RWPE2 (cell line): Measurements from ENCODE around the gene RICTOR.

Source experiments
- ATAC-seq: fragments of 200-7000 bp; cut with Tn5 transposase; 3 replicates; pipeline ENCODE4 v1.9.1; 2021; ENCODE audit warnings: low read depth
- DNase-seq: peaks from one replicate; pipeline ENCODE4 v3.0.0-alpha.2; 2020; ENCODE audit warnings: low spot score
- H3K27ac ChIP-seq: fragments of 450-650 bp; 2 replicates; pipeline ENCODE4 v1.5.1; 2017; ENCODE audit warnings: mild to moderate bottlenecking; ENCODE audit not compliant: poor library complexity, severe bottlenecking
- H3K27me3 ChIP-seq: fragments of 250-450 bp; sonication (Bioruptor Pico); 2 replicates; pipeline ENCODE4 v1.5.1; 2021; ENCODE audit warnings: mild to moderate bottlenecking, moderate library complexity; ENCODE audit not compliant: insufficient read depth, poor library complexity, severe bottlenecking
- H3K36me3 ChIP-seq: fragments of 250-450 bp; sonication (Bioruptor Pico); 2 replicates; pipeline ENCODE4 v1.5.1; 2020; ENCODE audit warnings: low read depth, mild to moderate bottlenecking, moderate library complexity
- H3K4me1 ChIP-seq: fragments of 250-450 bp; sonication (Bioruptor Pico); 2 replicates; pipeline ENCODE4 v1.5.1; 2021; ENCODE audit warnings: mild to moderate bottlenecking, moderate library complexity; ENCODE audit not compliant: insufficient read depth, poor library complexity, severe bottlenecking
- H3K4me3 ChIP-seq: fragments of 250-450 bp; sonication (Bioruptor Pico); 2 replicates; pipeline ENCODE4 v1.5.1; 2021; ENCODE audit warnings: mild to moderate bottlenecking, moderate library complexity; ENCODE audit not compliant: severe bottlenecking
- H3K9me3 ChIP-seq: fragments of 250-450 bp; sonication (Bioruptor Pico); 2 replicates; pipeline ENCODE4 v1.5.1; 2021; ENCODE audit warnings: mild to moderate bottlenecking, moderate library complexity; ENCODE audit not compliant: severe bottlenecking
- TF ChIP-seq, protein P1 (sequence below): fragments of 450-650 bp; IDR thresholded peaks from one replicate; pipeline ENCODE4 v1.5.1; 2017; ENCODE audit warnings: mild to moderate bottlenecking, moderate library complexity; ENCODE audit not compliant: poor library complexity, severe bottlenecking

RICTOR gene

DNA sequence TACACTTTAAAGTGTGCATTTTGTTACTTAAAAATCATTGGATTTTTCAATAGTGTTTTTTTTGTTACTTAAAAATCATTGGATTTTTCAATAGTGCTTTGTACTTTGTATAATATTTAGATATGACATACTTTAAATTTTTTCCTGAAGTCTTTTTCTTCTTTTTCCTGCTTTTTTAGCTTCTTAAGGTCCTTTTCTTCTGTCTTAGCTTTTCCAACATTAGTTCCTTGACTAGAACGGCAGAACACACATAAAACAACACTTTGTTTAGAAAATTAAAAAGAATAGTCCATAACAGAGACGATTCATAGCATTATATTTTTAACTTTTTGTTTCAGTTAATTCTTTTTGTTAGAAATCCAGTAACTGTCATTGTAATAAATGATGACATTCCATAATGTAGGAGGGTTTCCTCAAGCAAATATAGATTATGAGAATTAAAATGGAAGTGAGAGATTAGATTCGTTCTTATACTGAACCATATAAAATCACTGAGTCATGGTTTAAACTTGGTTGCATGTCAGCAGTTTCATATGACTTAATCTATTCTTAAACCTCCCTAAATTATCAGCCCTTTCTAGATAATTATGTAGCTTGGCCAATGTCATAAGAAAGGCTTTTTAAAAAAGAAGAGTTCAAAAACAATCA, 45.3 kb upstream of the RICTOR start:
- H3K27ac ChIP-seq: no peak overlapping the region
- H3K36me3 ChIP-seq: no peaks in the 10 kb centered on the region
- H3K9me3 ChIP-seq: no peaks in the 10 kb centered on the region
- DNase-seq: no peak
- H3K4me3 ChIP-seq: no peak overlapping the region
- TF ChIP-seq, protein P1, sequence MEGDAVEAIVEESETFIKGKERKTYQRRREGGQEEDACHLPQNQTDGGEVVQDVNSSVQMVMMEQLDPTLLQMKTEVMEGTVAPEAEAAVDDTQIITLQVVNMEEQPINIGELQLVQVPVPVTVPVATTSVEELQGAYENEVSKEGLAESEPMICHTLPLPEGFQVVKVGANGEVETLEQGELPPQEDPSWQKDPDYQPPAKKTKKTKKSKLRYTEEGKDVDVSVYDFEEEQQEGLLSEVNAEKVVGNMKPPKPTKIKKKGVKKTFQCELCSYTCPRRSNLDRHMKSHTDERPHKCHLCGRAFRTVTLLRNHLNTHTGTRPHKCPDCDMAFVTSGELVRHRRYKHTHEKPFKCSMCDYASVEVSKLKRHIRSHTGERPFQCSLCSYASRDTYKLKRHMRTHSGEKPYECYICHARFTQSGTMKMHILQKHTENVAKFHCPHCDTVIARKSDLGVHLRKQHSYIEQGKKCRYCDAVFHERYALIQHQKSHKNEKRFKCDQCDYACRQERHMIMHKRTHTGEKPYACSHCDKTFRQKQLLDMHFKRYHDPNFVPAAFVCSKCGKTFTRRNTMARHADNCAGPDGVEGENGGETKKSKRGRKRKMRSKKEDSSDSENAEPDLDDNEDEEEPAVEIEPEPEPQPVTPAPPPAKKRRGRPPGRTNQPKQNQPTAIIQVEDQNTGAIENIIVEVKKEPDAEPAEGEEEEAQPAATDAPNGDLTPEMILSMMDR: no peak
- no peaks in the 10 kb centered on the region for H3K27me3 ChIP-seq
- peaks cover 9% of the 10 kb centered on the region for H3K4me1 ChIP-seq
- ATAC-seq: no peak

DNA sequence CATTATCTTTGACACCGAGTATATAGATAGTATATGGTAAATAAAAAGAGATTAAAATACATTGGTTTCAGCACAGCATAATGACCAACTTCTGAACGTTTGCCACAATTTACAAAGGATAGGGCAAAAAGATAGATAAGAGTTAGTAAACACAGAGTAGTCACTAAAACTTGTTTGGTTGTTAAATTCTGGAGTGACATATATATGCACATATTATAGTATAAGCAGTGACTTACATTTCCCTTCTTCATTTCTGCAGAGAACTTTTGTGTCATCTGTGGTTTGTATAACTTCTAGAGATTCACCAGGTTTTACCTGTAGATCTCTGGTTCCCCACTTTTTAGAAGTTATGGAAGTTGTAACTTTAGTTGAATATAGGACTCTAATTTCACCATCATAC, 44.4 kb upstream of the RICTOR start:
- Histone ChIP-seq H3K9me3 (no peaks in the 10 kb centered on the region), H3K27ac (no peak overlapping the region), H3K36me3 (no peaks in the 10 kb centered on the region), H3K4me1 (peaks cover 9% of the 10 kb centered on the region), H3K4me3 (no peak overlapping the region), H3K27me3 (no peaks in the 10 kb centered on the region)
- no peak for DNase-seq
- TF ChIP-seq, protein P1: no peak
- no peak for ATAC-seq

DNA sequence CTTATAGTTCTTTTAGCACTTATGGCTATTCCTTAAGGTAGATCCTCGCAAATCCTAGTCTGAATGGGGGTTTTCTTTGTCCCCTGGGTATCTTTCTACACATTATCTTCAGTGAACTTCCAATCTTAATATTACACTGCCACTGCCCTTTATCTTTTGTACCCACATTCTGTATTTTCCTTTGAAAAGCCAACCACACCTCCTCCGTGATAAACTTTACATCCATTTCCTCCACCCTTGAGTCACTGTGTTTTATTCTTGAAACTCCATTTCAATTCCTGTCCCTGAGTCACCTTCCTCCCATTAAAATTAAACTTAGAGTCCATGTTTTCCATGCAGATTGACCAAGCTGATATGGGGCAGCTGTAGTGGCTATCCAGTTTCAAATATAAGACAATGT, 43.2 kb upstream of the RICTOR start:
- H3K4me3 ChIP-seq: no peak overlapping the region
- H3K4me1 ChIP-seq: peaks cover 9% of the 10 kb centered on the region
- no peaks in the 10 kb centered on the region for H3K36me3 ChIP-seq
- TF ChIP-seq, protein P1: no peak
- no peak overlapping the region for H3K27ac ChIP-seq
- DNase-seq (no peak), ATAC-seq (peak; percentile 52; the same call in 2 of the 3 replicates)
- no peaks in the 10 kb centered on the region for H3K9me3 ChIP-seq
- H3K27me3 ChIP-seq: no peaks in the 10 kb centered on the region

DNA sequence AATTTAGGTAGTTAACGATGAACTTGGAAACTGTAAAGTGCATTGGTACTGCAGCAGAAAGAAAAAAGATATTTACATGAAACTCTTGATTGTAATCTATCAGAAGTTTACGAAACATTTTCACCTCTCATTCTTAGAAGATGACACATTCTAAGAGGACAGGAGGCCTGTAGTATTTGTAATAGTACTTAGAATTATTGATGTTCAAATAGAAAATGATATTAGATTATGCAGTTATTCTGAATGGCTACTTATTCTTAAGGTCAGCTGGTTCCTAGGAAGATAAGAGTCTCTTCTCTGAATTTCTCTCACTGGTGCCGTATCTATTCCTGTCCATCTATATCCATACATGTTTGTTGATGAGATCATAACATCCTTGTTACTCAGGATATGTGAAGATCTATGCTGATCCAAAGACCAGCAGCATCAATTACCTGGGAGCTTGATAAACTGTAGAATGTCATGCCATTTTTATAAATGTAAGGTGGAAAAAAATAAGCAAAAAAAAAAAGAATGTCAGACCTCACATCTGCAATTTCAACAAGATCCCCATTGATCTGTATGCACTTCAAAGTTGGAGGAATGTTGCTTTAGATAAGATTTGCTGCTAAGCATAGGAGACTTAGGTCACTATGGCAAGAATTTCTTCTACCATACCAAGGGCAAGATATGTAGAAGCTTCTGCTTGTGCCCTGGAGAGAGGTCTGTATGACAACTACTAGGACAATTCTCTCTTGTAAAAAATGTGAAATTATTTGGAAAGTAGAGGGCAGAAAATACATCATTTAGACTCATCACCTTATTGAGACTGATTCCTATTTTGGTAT, 42.4 kb upstream of the RICTOR start:
- ATAC-seq: no peak
- H3K9me3 ChIP-seq: no peaks in the 10 kb centered on the region
- TF ChIP-seq, protein P1: no peak
- H3K4me1 ChIP-seq: peaks cover 9% of the 10 kb centered on the region
- no peaks in the 10 kb centered on the region for H3K27me3 ChIP-seq
- H3K36me3 ChIP-seq: no peaks in the 10 kb centered on the region
- H3K27ac ChIP-seq: no peak overlapping the region
- no peak for DNase-seq
- no peak overlapping the region for H3K4me3 ChIP-seq
